Measurements from ENCODE around the gene ICAM1. TPM values are rescaled to one million over a fixed set of nuclear protein-coding genes. Genes with fewer than 3 reads are reported as not detected.

ICAM1 gene
- total and polyA plus RNA-seq, 2 donors from 2014 or later = 16.3 to 50.3 TPM

DNA sequence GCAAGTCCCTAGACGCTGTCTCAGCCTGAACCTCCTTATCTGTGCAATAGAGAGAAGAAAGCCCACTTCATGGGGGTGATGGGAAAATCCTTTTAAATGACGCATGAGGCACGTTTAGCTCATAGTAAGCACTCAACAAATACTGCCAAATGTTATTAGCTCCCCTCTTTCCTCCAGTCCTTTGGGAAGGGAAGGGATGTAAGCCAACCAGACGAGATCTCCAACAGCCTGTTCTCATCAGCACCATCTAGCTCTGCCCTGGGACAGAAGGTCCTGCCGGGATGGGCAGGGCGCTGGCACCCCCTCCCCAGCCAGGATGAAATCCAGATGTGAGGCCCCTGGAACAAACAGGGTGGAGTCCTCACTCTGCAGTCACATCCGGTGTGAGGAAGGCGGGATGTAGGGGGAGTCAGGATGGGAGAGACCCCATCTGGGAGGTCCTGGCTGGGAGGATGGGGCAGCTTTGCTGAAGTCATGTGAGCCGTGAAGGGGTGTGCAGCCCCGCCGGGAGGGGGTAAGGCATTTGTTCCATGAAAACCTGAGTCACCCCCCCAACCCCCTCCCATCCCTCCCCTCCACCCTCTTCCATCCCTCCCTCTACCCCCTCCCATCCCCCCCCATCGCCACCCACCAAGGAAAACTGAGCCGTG lies 44.4 kb upstream of the ICAM1 start:
- FAIRE-seq (no peak), DNase-seq (peak; percentile 84 to 96 (median 86))
- no peaks in the 10 kb centered on the region for H3K9me3 ChIP-seq (ENCODE audit: control insufficient read depth in 2 of 3, insufficient read depth in 1 of 3, low read length in 3 of 3)
- intact Hi-C loops (cut with DNase I) = no loop called here
- peak overlapping the region in 1 of 3 donors; percentile 1 for H3K4me3 ChIP-seq (ENCODE audit: low read length in 3 of 3)
- peaks cover 0 to 3% (median 0%) of the 10 kb centered on the region in 3 donors for H3K4me1 ChIP-seq (ENCODE audit: control insufficient read depth in 2 of 3, insufficient read depth in 2 of 3, low read depth in 1 of 3, low read length in 3 of 3)
- H3K36me3 ChIP-seq (ENCODE audit: control insufficient read depth in 2 of 3, insufficient read depth in 3 of 3, low read length in 3 of 3) = no peaks in the 10 kb centered on the region
- H3K27ac ChIP-seq (ENCODE audit: low read depth in 2 of 2, low read length in 2 of 2) = peak overlapping the region in 1 of 2 donors; percentile 77
- no peaks in the 10 kb centered on the region for H3K27me3 ChIP-seq (ENCODE audit: control insufficient read depth, insufficient read depth, low read length)
- TF ChIP-seq, protein P1, sequence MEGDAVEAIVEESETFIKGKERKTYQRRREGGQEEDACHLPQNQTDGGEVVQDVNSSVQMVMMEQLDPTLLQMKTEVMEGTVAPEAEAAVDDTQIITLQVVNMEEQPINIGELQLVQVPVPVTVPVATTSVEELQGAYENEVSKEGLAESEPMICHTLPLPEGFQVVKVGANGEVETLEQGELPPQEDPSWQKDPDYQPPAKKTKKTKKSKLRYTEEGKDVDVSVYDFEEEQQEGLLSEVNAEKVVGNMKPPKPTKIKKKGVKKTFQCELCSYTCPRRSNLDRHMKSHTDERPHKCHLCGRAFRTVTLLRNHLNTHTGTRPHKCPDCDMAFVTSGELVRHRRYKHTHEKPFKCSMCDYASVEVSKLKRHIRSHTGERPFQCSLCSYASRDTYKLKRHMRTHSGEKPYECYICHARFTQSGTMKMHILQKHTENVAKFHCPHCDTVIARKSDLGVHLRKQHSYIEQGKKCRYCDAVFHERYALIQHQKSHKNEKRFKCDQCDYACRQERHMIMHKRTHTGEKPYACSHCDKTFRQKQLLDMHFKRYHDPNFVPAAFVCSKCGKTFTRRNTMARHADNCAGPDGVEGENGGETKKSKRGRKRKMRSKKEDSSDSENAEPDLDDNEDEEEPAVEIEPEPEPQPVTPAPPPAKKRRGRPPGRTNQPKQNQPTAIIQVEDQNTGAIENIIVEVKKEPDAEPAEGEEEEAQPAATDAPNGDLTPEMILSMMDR (IDR thresholded peaks at IDR 0.05; ENCODE audit: borderline replicate concordance, extremely low read depth, insufficient read depth) = no peak
- H3K9ac ChIP-seq (ENCODE audit: low read length in 3 of 3) = no peak overlapping the region

DNA sequence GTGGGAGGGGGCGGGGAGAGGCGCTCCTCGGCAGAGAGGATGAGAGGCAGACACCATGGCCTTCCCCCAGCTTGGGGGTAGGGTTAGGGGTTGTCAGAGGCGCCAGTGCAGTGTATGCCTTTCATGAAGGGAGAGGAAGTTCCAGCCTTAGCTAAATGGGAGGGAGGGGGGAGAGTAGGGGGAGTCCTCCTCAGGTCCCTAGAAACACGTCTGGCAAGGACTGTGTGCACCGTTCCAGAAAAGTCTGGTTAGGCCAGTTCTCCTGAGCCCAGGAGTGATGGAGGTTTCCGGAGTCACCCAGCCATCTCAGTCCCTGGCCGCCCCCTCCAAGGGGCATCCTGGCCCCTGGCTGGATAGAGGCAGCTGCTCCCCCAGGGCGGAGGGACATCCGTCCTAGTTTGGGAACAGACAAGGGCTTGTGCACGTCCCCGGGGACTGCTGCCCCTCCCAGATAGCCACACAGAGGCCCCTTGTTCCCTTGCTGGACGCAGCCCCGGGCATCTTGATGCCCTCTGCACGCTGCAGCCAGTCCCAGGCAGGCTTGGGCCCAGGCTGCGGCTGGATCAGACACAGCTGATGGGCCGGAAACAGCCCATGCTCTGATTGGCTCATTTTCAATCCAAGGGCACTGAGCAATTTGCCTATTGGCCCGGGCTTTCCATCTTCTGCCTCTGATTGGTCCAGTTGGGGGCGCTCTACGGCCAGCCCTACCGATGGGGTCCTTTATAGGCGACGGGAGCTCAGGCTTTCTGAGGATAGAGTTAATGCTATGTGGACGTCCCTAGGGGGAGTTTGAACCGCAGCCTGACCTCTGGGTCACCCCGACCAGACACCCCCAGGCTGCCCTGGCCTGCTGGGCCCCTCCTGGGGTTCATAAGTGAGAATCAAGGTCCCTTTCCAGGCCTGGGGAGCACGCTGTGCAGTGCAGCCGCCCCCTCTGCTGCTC lies 43.6 kb upstream of the ICAM1 start:
- Histone ChIP-seq H3K36me3 (ENCODE audit: control insufficient read depth in 2 of 3, insufficient read depth in 3 of 3, low read length in 3 of 3) (no peaks in the 10 kb centered on the region), H3K27me3 (ENCODE audit: control insufficient read depth, insufficient read depth, low read length) (no peaks in the 10 kb centered on the region), H3K4me3 (ENCODE audit: low read length in 3 of 3) (peak overlapping the region in 1 of 3 donors; percentile 16), H3K9me3 (ENCODE audit: control insufficient read depth in 2 of 3, insufficient read depth in 1 of 3, low read length in 3 of 3) (no peaks in the 10 kb centered on the region), H3K9ac (ENCODE audit: low read length in 3 of 3) (peak overlapping the region in 1 of 3 donors; percentile 12), H3K27ac (ENCODE audit: low read depth in 2 of 2, low read length in 2 of 2) (peak overlapping the region; percentile 71 to 77), H3K4me1 (ENCODE audit: control insufficient read depth in 2 of 3, insufficient read depth in 2 of 3, low read depth in 1 of 3, low read length in 3 of 3) (peaks cover 0 to 3% (median 0%) of the 10 kb centered on the region in 3 donors)
- DNase-seq (peak; percentile 74 to 92 (median 84)), FAIRE-seq (no peak)
- TF ChIP-seq, protein P1 (IDR thresholded peaks at IDR 0.05; ENCODE audit: borderline replicate concordance, extremely low read depth, insufficient read depth) = no peak
- intact Hi-C loops (cut with DNase I) = no loop called here

DNA sequence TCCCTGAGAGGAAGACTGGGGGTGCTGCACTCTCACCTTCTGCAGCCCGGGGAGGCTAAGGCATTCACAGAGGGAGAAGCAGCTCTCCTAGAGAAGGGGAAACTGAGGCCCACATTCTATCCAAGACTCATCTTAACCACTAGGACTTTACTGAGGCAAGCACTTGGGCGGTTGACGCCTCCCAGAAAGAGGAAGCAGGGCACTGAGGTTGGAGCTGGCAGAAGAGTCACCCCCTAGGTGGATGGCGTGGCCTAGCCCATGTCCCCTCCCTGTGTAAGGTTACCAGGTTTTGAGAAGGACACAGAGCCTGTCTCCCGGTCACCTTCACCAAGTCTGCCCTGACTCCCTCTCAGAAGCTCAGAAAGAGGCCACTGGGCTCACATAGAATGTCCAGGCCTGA lies 42.5 kb upstream of the ICAM1 start:
- Histone ChIP-seq H3K9me3 (ENCODE audit: control insufficient read depth in 2 of 3, insufficient read depth in 1 of 3, low read length in 3 of 3) (no peaks in the 10 kb centered on the region), H3K4me3 (ENCODE audit: low read length in 3 of 3) (no peak overlapping the region), H3K9ac (ENCODE audit: low read length in 3 of 3) (no peak overlapping the region), H3K27me3 (ENCODE audit: control insufficient read depth, insufficient read depth, low read length) (no peaks in the 10 kb centered on the region), H3K27ac (ENCODE audit: low read depth in 2 of 2, low read length in 2 of 2) (no peak overlapping the region), H3K36me3 (ENCODE audit: control insufficient read depth in 2 of 3, insufficient read depth in 3 of 3, low read length in 3 of 3) (no peaks in the 10 kb centered on the region), H3K4me1 (ENCODE audit: control insufficient read depth in 2 of 3, insufficient read depth in 2 of 3, low read depth in 1 of 3, low read length in 3 of 3) (peaks cover 0 to 3% (median 0%) of the 10 kb centered on the region in 3 donors)
- intact Hi-C loops (cut with DNase I) = no loop called here
- FAIRE-seq = no peak
- DNase-seq = no peak
- TF ChIP-seq, protein P1 (IDR thresholded peaks at IDR 0.05; ENCODE audit: borderline replicate concordance, extremely low read depth, insufficient read depth) = no peak
